Ishikawa (cell line): ENCODE data around the gene CWC27.

Experiments
- CEBPB ChIP-seq: IDR thresholded peaks from 2 replicates; pipeline ENCODE4 v1.6.1; 2012
- EGR1 ChIP-seq: IDR thresholded peaks from 2 replicates; pipeline ENCODE4 v1.6.1; 2012
- REST ChIP-seq: IDR thresholded peaks from 2 replicates; pipeline ENCODE4 v1.6.1; 2012; ENCODE audit warnings: low read depth, mild to moderate bottlenecking
- TAF1 ChIP-seq: IDR thresholded peaks from 2 replicates; pipeline ENCODE4 v1.6.1; 2012; ENCODE audit warnings: low read depth, mild to moderate bottlenecking
- TF ChIP-seq, protein P1 (sequence below): IDR thresholded peaks from 2 replicates; pipeline ENCODE4 v1.6.1; 2012
- TF ChIP-seq, protein P2 (sequence below): IDR thresholded peaks from 2 replicates; pipeline ENCODE4 v1.6.1; 2012

GRCh38 chr5:64977779-64978178, 209.0 kb downstream of the CWC27 start:
- TF ChIP-seq EGR1, result no peak
- TF ChIP-seq, protein P1, sequence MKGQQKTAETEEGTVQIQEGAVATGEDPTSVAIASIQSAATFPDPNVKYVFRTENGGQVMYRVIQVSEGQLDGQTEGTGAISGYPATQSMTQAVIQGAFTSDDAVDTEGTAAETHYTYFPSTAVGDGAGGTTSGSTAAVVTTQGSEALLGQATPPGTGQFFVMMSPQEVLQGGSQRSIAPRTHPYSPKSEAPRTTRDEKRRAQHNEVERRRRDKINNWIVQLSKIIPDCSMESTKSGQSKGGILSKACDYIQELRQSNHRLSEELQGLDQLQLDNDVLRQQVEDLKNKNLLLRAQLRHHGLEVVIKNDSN, result no peak
- TF ChIP-seq, protein P2, sequence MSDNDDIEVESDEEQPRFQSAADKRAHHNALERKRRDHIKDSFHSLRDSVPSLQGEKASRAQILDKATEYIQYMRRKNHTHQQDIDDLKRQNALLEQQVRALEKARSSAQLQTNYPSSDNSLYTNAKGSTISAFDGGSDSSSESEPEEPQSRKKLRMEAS, result no peak
- no peak for TF ChIP-seq CEBPB
- no peak for TF ChIP-seq TAF1
- no peak for TF ChIP-seq REST
